Mesodermal cell (in vitro differentiated cells): ENCODE results near the gene EXOC3L4.
A peak's percentile ranks its signal among the peaks of the same experiment; 100 is the strongest.

Experiments
- H3K27ac ChIP-seq: 2 replicates; pipeline ENCODE4 v1.7.0; 2013; ENCODE audit warnings: mild to moderate bottlenecking, low read depth, low read length, moderate library complexity; ENCODE audit not compliant: severe bottlenecking
- H3K36me3 ChIP-seq: 2 replicates; pipeline ENCODE4 v1.7.1; 2013; ENCODE audit warnings: mild to moderate bottlenecking, low read length, moderate library complexity; ENCODE audit not compliant: control insufficient read depth, insufficient read depth
- H3K4me1 ChIP-seq: one replicate; pipeline ENCODE4 v1.7.1; 2013; ENCODE audit warnings: mild to moderate bottlenecking, low read length; ENCODE audit not compliant: insufficient read depth, control insufficient read depth, poor library complexity, severe bottlenecking
- H3K4me3 ChIP-seq: 2 replicates; pipeline ENCODE4 v1.7.0; 2013; ENCODE audit warnings: low read length, control low read depth, mild to moderate bottlenecking; ENCODE audit not compliant: insufficient read depth, poor library complexity, severe bottlenecking; ENCODE audit errors: extremely low read depth
- H3K9me3 ChIP-seq: 2 replicates; pipeline ENCODE4 v1.7.1; 2013; ENCODE audit warnings: mild to moderate bottlenecking, low read length, moderate library complexity; ENCODE audit not compliant: control insufficient read depth
- WGBS, 2 experiments: methylation state at CpG; one replicate each; pipeline ENCODE4 v1.1.5; 2013; ENCODE audit warnings: missing lambda C conversion rate in 2 of 2; ENCODE audit not compliant: insufficient coverage in 2 of 2; 5-methylcytosine and 5-hydroxymethylcytosine counted together

The EXOC3L4 gene

GRCh38 chr14:103124501-103125001 lies 30.0 kb downstream of the EXOC3L4 start:
- Histone ChIP-seq H3K9me3 (no peaks in the 10 kb centered on the region), H3K4me1 (peaks cover 30% of the 10 kb centered on the region), H3K4me3 (peak overlapping the region; percentile 48), H3K36me3 (peaks cover 23% of the 10 kb centered on the region), H3K27ac (no peak overlapping the region)
- 92 to 96% methylated on average over 5 of the region's 5 CpGs for WGBS, 2 experiments

GRCh38 chr14:103125098-103126070 lies 30.9 kb downstream of the EXOC3L4 start:
- 95 to 99% methylated on average over 10 to 11 of the region's 13 CpGs for WGBS, 2 experiments
- peaks cover 30% of the 10 kb centered on the region for H3K4me1 ChIP-seq

GRCh38 chr14:103126088-103126872 lies 31.8 kb downstream of the EXOC3L4 start:
- H3K4me3 ChIP-seq = no peak overlapping the region
- H3K4me1 ChIP-seq = peaks cover 26% of the 10 kb centered on the region
- WGBS, 2 experiments = 95 to 96% methylated on average over 18 to 22 of the region's 22 CpGs
- no peaks in the 10 kb centered on the region for H3K9me3 ChIP-seq
- H3K27ac ChIP-seq = no peak overlapping the region
- H3K36me3 ChIP-seq = peaks cover 39% of the 10 kb centered on the region

More at GRCh38 chr14:103125098-103126070, 30.9 kb downstream of the EXOC3L4 start:
- peaks cover 30% of the 10 kb centered on the region for H3K36me3 ChIP-seq
- no peak overlapping the region for H3K27ac ChIP-seq
- H3K4me3 ChIP-seq = no peak overlapping the region
- H3K9me3 ChIP-seq = no peaks in the 10 kb centered on the region

- peaks cover 44% of the 10 kb centered on the region for H3K36me3 ChIP-seq
- H3K4me3 ChIP-seq = no peak overlapping the region
- no peak overlapping the region for H3K27ac ChIP-seq
- peaks cover 22% of the 10 kb centered on the region for H3K4me1 ChIP-seq
- WGBS, 2 experiments = 95 to 96% methylated on average over 50 to 62 of the region's 62 CpGs
- no peaks in the 10 kb centered on the region for H3K9me3 ChIP-seq
Observed at GRCh38 chr14:103126873-103127304, 32.4 kb downstream of the EXOC3L4 start.

- WGBS, 2 experiments = 96 to 98% methylated on average over 27 to 39 of the region's 39 CpGs
- peaks cover 18% of the 10 kb centered on the region for H3K4me1 ChIP-seq
Observed at GRCh38 chr14:103127356-103127755, 32.8 kb downstream of the EXOC3L4 start.

GRCh38 chr14:103127861-103128598 lies 33.5 kb downstream of the EXOC3L4 start:
- Histone ChIP-seq H3K9me3 (no peaks in the 10 kb centered on the region), H3K4me1 (peaks cover 14% of the 10 kb centered on the region), H3K4me3 (no peak overlapping the region), H3K36me3 (peaks cover 54% of the 10 kb centered on the region), H3K27ac (no peak overlapping the region)
- WGBS, 2 experiments = 94 to 95% methylated on average over 16 of the region's 16 CpGs

More at GRCh38 chr14:103127356-103127755, 32.8 kb downstream of the EXOC3L4 start:
- H3K27ac ChIP-seq = no peak overlapping the region
- H3K4me3 ChIP-seq = no peak overlapping the region
- H3K36me3 ChIP-seq = peaks cover 47% of the 10 kb centered on the region
- H3K9me3 ChIP-seq = no peaks in the 10 kb centered on the region

- 92% methylated on average over 12 of the region's 13 CpGs for WGBS, 2 experiments
- H3K4me1 ChIP-seq = peaks cover 14% of the 10 kb centered on the region
- H3K27ac ChIP-seq = no peak overlapping the region
- H3K4me3 ChIP-seq = no peak overlapping the region
- peaks cover 62% of the 10 kb centered on the region for H3K36me3 ChIP-seq
- H3K9me3 ChIP-seq = no peaks in the 10 kb centered on the region
Observed at GRCh38 chr14:103128631-103129300, 34.2 kb downstream of the EXOC3L4 start.

- 96% methylated on average over 6 to 12 of the region's 12 CpGs for WGBS, 2 experiments
- Histone ChIP-seq H3K4me3 (no peak overlapping the region), H3K9me3 (no peaks in the 10 kb centered on the region), H3K36me3 (peaks cover 66% of the 10 kb centered on the region), H3K27ac (no peak overlapping the region), H3K4me1 (peaks cover 10% of the 10 kb centered on the region)
Observed at GRCh38 chr14:103129301-103130016, 34.9 kb downstream of the EXOC3L4 start.

- Histone ChIP-seq H3K27ac (no peak overlapping the region), H3K36me3 (peaks cover 74% of the 10 kb centered on the region), H3K9me3 (no peaks in the 10 kb centered on the region), H3K4me1 (peaks cover 10% of the 10 kb centered on the region), H3K4me3 (no peak overlapping the region)
- WGBS, 2 experiments = 92 to 93% methylated on average over 21 to 26 of the region's 26 CpGs
Observed at GRCh38 chr14:103130017-103130764, 35.7 kb downstream of the EXOC3L4 start.
